ENCODE data around the gene MATK.
"Not testable (repeated sequence)": the region's sequence is repeated elsewhere in the genome, so short reads cannot be mapped to it uniquely, and the experiment has no call there.

Gene MATK

DNA sequence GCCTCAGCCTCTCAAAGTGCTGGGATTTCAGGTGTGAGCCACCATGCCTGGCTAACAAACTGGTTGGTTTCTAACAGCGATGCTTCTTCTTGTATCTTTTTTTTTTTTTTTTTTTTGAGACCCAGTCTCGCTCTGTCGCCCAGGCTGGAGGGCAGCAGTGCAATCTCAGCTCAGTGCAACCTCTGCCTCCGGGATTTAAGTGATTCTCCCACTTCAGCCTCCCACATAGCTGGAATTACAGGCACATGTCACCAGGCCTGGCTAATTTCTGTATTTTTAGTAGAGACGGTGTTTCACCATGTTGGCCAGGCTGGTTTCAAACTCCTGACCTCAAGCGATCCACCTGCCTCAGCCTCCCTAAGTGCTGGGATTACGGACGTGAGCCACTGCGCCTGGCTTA is 30.0 kb upstream of the MATK start:
- not testable (repeated sequence) for DNase-seq

DNA sequence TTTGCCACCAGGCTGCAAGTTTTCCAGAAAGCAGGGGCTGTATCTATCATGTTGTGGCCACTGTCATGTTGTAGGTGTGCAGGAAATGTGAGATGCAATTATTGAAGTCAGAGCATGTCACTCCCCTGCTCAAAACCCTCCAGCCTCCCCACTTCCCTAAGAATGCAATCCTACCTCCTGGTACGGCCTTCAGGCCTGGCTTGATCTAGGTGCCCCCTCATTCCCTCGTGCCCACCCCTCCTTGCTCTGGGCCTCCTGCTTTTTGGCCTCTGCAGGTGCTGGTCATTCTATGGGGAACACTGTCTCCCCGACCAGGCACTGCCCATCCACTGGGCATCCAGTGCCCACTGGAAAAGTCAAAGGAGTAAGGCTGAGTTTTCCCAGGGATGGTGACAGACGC is 28.5 kb upstream of the MATK start:
- no peak for DNase-seq

DNA sequence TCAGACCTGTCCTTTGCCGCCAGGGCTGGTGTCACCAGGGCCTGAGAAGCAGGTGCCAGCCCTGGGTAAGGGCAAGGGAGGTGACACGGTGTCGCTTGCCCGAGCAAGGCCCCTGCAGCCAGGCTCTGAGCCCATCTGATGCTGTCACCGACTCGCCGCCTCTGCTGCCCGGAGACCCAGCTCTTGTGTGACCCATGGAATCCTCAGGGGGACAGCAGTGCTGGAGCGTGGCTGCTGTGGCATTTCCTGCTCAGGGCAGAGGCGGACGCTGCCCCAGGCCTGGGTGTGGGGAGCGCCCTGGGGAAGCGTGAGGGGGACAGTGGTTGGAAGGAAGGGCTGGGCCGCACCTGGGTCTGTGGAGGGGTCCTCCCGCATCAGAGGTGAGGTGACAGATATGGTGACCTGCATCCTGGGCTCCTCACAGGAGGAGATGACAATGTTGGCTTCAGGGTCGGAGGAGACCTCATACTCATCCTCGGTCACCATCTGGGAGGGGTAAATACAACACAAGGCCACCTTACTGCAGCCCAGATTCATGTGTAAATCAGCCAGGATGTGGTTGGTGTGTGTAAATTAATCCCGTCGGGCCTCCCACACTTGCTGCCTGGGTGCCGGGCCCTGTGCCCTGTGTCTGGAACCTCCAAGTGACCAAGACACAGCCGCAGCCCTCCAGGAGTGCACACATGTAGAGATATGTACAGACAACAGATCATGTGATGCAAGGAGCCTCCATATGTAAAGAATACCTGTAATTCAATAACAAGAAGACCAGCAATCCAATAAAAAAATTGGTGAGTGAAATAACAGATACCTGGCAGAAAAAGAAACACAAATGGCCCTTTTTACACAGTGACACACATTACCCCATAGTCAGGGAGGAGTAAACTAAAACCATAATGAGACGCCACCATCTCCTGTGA is 27.6 kb upstream of the MATK start:
- no peak for DNase-seq

DNA sequence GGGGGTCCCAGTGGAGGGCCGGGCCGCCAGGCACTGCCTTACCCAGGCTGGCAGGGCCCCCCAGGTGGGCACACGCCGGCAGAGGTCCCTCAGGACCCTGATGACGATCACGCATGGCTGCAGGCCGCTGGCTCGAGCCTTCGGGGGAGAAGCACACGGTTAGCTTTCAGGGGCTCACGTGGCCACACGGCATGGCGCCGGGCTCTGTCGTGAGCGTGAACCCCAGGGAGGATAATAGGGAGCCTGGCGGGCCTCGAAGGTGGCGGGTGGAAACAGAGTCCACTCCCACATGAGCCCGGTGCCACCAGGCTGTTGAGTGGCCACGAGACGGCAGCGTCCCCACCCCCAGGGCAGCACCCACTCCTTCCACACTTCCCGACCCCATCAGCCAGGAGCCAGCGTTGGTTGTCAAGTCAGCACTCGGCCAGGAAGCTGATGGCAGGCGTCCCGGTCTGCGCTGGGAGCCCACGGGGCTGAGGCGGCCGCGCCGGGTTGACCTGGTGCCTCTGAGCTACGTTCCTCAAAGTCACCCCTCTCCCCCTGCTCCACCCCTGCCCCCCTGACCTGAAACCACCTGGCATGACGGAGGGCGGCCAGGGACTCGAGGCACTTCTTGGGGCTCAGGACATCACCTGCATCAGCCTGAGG is 24.7 kb upstream of the MATK start:
- no peak for DNase-seq

DNA sequence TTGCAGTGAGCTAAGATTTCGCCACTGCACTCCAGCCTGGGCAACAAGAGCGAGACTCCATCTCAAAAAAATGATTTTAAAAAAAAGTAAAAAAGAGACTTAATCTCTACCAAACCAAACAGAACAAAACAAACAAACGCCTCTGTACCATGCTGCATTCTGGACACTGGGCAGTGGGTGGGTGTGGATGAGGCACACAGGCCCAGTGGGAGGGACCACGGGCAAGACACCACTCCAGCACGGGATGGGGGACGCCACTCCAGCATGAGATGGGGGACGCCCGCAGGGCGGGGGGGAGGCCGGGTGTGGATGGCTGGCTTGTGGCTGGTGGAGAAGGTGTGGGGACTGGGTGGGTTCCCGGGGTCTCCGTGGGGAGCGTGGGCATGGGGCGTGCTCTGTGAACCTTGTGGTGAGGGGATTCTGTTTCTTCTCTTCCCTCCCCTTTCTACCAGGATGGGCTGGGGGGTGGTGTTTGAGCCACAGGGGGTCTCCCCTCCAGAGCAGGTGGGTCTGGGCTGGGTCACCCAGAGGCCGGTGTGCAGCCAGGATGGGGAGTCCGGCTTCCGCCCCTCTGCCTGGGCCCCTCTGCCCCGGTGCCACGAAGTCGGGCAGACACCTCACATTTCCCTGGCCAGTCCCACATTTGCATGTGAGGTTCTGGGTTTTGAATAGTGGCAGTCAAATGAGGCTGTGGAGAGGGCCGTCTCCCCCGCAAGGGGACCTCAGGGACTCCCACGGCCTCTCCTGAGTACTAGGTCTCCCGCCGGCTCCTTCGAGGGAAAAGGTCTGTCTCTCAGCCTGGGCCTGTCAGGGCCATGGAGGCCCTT is 23.9 kb upstream of the MATK start:
- peak; percentile 57 for DNase-seq

DNA sequence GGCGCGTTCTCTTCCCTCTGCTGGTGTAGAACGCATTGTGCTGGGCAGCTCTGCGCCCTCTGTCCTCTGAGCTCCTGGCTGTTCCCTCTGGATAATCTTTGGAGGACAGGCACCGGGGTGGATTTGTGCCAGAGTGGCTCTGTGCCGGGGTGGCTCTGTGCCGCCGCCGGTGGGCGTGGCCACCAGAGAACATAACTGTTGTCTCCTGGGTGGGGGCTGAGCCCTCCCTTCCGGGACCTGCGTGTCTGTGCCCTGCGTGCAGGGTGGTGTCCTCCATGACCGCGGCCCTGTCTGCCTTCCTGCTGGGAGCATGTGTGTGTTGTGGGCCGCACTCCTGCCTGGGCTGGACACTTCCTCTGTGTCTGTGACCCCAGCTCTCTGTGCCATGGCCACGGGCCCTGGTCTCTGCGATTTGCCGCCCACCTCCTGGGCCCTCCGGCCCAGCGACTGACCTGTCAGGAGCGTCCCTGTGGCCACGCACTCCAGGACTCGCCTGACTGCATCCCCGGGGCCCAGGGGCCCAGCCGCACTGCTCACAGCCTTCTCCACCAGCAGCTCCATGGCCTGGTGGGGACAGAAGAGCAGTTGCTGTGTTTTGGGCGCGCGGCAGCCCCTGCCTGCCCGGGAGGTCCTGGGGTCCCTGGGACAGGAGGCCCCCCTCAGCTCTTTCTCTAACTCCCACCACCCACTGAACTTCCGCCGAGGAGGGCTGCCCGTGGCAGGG is 22.4 kb upstream of the MATK start:
- DNase-seq, result no peak

DNA sequence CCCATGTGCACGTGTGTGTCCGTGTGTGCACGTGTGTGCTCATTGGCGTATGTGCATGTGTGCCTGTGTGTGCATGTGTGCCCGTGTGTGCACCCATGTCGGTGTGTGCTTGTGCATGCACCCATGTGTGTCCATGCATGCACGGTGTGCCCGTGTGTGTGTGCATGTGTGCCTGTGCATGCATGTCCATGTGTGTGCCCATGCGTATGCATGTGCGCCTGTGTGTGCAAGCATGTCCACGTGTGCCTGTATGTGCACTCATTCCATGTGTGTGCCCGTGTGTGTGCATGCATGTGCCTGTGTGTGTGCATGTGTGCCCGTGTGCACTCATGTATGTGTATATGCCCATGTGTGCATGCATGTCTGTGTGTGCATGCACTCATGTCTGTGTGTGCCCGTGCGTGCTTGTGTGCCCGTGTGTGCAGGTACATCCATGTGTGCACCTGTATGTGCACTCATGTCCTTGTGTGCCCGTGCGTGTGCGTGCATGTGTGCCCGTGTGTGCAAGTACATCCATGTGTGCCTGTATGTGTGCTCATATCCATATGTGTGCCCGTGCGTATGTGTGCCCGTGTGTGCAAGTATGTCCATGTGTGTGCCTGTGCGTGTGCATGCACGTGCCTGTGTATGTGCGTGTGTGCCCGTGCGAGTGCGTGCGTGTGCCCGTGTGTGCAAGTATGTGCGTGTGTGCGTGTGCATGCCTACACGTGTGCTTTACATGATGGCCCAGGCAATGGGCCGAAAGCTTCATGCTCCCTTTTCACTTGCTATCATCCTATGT is 21.6 kb upstream of the MATK start:
- DNase-seq, result no peak

DNA sequence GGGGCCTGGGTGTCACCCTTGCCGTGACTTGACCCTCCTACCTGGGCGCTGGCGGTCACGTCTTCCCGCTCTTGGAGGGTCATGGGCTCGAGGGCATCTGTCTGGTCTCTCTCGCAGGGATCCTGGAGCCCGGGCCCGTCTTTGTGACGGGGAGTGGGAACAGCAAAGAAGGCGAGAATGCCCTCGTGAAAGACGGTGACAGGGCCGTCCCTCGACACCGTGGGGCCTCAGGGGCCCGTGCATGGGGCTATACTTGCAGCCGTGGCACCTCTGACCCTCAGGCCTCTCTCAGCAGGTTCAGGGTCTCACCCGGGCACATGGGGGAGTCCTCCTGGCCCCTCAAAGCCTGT is 20.9 kb upstream of the MATK start:
- DNase-seq, result no peak

DNA sequence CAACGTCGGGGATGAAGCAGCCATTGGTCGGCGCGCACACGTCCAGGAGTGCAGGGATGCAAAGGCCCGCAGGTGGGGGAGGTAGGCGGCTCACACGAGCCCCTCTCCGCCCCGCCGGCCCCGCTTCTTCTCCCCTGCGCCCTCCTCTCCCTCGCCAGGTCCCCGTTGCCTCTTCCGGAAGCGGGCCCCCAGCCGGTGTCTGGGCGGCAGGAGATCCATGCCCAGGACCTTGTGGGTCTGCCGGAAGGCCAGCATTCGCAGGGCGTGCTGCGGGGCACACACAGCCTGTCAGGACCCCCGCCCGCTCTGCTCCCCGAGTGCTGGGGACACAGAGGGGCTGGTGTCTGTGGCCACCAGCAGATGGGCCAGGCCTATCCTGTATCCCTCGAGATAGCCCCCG is 19.7 kb upstream of the MATK start:
- no peak for DNase-seq

DNA sequence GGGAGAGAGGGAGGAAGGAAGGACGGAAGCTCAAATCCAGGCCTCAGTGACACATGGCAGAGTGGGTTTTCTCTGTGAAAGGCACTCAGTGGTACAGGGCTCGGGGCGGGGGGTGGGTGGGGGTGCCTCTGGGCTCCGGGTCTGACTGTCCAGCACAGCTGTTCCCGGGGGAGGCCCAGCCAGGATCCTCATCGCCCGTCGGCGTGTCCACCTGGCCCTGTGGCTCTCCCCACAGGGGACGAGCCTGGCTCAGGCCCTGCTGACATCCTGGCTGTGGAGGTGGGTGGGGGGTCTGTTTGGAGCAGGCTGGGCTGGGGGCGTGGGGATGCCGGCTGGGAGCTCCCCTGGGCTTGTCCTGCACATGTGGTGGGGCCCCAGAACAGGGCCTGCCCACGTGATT is 18.2 kb upstream of the MATK start:
- DNase-seq, result no peak

DNA sequence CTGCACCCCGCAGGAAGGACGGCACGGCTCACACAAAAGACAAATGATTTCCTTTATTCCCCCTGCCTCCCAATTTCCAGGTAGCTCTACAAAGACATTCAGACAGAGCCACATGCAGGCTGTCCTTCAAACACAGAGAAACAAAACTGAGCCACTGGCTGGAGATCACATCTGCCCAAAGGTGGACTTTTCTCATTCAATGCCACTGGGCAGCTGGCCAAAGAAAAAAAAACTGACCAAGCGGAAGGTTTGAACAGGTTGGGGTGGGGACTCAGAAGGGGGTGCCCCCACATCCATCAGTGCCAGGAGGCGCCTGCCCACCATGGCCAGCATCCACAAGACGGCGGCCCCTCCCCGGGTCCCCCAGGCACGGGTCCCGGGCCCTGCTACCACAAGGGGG is 17.8 kb upstream of the MATK start:
- DNase-seq, result no peak

DNA sequence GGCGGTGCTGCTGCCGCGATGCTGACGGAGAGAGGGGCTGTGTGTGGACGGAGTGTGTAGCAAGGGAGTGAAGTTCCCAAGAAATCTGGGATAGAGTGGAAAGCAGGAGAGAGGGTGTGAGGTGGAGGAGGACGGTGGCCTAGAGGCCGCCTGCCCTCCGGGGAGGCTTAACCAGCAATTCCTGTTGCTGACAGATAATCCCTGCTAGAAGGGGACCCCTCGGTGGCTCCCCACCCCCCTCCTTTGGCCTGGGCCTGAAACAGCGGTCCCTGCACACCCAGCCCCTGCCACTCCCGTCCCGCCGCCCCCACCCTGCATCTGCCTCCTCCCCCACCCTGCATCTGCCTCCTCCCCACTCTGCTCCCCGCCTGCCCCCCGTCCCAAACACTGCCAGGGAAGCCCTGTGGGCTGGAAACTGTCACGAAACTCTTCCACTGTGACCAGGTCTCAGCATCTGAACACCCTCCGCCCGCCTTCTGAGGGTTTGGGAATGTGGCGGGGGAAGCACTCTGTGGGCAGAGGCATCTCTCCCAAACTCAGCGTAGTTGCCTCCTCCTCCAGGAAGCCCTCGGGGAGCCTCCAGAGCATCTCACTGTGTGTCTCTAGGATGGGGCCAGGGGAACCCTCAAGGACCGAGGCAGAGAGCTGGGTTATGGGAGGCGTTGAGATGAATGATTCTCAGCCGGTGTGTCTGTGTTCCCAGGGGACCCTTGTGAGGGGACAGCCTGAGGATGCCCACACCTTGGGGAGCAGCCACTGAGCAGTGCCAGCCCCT is 17.1 kb upstream of the MATK start:
- DNase-seq, result no peak

DNA sequence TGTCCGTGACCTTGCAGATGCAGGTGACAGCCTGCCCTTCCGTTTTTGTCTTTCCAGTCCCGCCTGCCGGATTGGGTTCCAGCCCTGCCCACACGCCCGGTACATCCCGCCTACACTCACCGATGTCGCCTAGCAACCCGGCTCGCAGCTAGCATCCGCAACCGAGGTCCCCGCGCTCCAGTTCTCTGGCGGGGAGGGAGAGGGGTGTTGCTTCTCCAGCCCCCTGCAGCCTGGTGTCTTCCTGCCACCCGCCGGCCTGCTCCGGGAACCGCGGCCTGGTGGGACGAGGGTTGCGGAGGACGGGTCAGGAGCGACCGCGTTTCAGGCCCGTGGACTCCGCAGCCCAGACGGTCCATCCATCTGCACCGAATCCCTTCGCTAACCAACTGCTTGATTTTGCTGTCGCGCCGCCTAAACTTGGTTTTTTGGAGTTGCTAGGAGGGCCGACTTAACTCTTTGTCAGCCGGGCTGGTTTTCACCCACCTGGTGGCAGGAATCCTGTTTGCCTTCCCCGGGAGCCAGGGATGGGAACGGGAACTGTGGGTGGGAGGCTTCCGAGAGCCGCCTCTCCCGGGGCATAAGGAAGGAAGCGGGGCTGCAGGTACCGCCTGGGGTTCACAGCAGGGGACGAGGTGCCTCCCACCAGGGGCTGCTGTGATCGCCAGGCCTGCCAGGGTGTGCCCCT is 15.4 kb upstream of the MATK start:
- DNase-seq, result peak; percentile 4

DNA sequence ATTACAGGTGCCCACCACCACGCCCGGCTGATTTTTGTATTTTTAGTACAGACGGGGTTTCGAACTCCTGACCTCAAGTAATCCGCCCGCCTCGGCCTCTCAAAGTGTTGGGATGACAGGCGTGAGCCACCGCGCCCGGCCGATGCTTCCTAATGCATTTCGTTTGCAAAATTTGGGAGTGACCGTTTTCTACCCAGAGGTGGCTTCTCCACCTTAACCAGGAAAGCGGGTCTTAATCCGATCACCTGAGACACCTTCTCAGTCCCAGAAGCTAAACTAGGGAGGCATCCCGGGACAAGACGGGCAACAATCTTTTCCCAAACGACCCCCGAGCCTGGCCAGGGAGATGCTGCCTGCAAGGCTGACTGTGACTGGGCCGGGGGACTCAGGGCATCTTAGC is 14.8 kb upstream of the MATK start:
- DNase-seq, result no peak

DNA sequence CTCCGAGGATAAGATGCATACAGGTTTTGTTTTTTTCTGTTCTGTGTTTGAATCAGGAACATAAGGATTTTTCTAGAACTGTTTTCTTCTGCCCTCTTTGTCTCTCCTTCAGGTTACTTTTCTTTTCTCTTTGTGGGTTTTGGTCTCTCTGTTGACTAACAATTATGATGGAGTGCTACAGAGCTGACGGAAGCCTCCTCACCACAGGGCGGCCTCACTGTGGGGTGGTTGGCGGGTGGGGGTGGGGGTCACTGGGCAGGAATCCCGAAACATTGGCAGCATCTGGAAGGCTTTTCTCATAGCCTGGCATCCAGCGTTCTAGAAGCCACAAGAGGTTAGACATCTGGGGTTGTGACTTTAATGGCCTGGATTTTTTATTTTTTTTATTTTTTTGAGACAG is 12.0 kb upstream of the MATK start:
- DNase-seq, result no peak

DNA sequence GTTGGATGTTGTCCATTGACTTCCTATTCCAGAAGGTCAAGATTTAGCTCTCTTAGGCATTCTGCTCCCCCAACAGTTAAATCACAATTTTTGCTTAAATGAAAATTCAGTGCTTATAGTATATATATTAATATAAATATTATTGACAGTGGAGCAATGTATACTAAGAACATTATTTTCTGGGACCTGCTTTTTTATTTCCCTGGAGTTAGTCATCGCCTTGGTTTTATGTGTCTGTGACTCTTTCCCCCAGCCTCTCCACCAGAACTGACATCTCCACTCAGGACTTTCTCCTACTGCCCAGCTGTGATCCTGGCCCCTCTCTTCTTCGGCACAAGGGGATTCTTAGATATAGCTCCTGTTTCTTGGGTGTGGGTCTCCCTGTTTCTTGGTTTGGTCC is 10.2 kb upstream of the MATK start:
- DNase-seq, result no peak

DNA sequence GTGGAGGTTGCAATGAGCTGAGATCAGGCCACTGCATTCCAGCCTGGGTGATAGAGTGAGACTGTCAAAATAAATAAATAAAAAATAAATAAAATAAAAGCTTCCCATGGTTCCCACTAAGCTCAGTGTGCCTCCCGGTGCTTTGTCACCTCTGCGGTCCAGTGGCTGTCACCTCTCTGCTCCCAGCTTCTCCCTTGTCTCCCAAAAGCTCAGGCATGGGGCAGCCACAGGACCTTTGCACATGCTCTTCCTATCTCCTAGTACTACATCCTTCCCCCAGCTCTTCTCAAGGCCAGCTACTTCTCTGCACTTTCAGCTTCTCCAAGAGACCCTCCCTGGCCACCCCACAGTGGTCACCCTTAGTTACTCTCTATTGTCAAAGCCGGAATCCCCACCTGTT is 7.6 kb upstream of the MATK start:
- no peak for DNase-seq

DNA sequence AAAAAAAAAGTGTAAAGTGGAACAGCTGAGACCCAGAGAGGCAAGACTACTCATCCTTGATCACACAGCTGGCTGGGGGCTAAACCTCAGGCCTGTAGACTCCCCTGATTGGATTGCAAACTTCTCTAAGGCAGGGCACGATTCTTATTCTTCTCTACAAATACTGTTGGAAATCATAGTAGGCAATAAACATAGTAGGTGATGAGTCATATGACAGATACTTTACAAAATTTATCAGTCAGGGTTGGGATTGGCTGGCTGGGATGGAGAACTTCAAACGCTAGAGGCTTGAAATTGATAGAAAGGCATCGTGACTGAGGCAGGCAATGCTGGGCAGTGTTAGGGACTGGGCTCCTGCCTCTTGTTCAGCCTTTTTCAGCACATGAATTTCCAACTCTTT is 5.9 kb upstream of the MATK start:
- no peak for DNase-seq

DNA sequence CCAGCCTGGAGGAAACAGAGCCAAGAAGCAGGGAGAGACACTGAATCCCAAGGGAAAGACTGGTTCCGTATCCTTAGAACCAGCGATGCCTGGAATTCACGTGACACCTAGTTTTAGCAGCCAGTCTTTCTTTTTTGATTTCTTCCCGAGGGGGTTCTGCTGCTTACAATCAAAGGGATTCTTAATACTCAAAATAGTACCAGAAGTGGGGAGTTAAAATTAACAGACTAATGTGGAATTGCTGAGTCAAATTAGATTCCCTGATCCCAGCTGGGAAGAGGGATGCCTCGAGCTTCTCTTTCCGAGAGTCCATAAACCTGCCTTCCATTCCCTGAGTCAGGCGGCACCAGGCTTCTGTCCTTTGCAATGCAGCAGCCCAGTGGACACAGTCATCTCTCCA is 4.8 kb upstream of the MATK start:
- DNase-seq, result no peak

DNA sequence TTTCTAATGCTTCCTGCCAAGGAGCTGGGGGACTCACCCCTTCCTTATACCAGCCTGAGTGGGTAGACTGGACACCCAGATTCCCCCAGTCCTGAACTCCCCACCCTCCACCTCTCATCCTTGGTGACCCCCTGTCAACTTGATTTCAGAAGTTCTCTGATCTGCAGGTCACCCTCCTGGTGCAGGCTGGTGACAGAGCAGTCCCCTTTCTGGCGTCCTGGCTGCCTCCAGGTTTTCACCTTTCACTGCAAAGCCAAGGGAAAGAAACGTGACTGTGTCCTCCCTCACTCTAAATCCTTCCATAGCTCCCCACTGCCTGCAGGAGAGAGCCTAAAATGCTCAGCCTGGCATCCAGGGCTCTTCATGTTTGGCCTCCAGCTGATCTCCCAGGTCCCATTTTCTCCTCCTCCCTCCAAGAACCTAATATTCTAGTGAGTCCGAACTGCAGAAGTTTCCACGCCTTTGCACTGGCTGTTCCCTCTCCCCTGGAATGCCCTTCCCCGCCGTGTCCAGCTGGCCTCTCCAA is 4.1 kb upstream of the MATK start:
- DNase-seq, result no peak

All from NCI-H526 treated with DMSO at 0.1 percent for 48 hours (cell line).